Fibroblast of skin of left quadriceps (primary cell): ENCODE data around the gene MUC3A.

Source experiments
- DNase-seq, 2 experiments: peaks; one replicate each; pipeline ENCODE4 v3.0.0-alpha.2; 2013; ENCODE audit warnings: low read depth in 2 of 2

The MUC3A gene

GRCh38 chr7:100944138-100944537 lies 5.2 kb upstream of the MUC3A start:
- no peak for DNase-seq

GRCh38 chr7:100946111-100946510 lies 3.2 kb upstream of the MUC3A start:
- DNase-seq: no peak

GRCh38 chr7:100946766-100947365 lies 2.5 kb upstream of the MUC3A start:
- DNase-seq: no peak

- no peak for DNase-seq
These were observed 1.5 kb upstream of the MUC3A start for GRCh38 chr7:100947792-100948191.

- no peak for DNase-seq
These were observed 654 bp downstream of the MUC3A start for GRCh38 chr7:100949933-100950443.

GRCh38 chr7:100951172-100951571 lies 1.8 kb downstream of the MUC3A start:
- no peak for DNase-seq

- no peak for DNase-seq
These were observed 2.7 kb downstream of the MUC3A start for GRCh38 chr7:100951888-100952560.

- no peak for DNase-seq
These were observed 3.3 kb downstream of the MUC3A start for GRCh38 chr7:100952641-100953040.

- DNase-seq: no peak
These were observed 8.6 kb downstream of the MUC3A start for GRCh38 chr7:100957832-100958421.

GRCh38 chr7:100959894-100960293 lies 10.6 kb downstream of the MUC3A start:
- DNase-seq: no peak

GRCh38 chr7:100962537-100962936 lies 13.2 kb downstream of the MUC3A start:
- no peak for DNase-seq

GRCh38 chr7:100963386-100963785 lies 14.1 kb downstream of the MUC3A start:
- DNase-seq: no peak

GRCh38 chr7:100963874-100964273 lies 14.5 kb downstream of the MUC3A start:
- DNase-seq: no peak

- DNase-seq: no peak
These were observed 15.3 kb downstream of the MUC3A start for GRCh38 chr7:100964630-100965029.

- DNase-seq: no peak
These were observed 15.8 kb downstream of the MUC3A start for GRCh38 chr7:100965045-100965722.

- no peak for DNase-seq
These were observed 16.6 kb downstream of the MUC3A start for GRCh38 chr7:100965723-100966541.

GRCh38 chr7:100966542-100967291 lies 17.4 kb downstream of the MUC3A start:
- no peak for DNase-seq

GRCh38 chr7:100967292-100967863 lies 18.0 kb downstream of the MUC3A start:
- no peak for DNase-seq

GRCh38 chr7:100968031-100968430 lies 18.7 kb downstream of the MUC3A start:
- no peak for DNase-seq

- DNase-seq: no peak
These were observed 19.3 kb downstream of the MUC3A start for GRCh38 chr7:100968650-100969049.
